Glutamatergic neuron (in vitro differentiated cells): ENCODE measurements around the gene IQCN. TPM values are rescaled to one million over a fixed set of nuclear protein-coding genes. Genes with fewer than 3 reads are reported as not detected.

ENCODE experiments used
- DNase-seq: peaks from one replicate; pipeline ENCODE4 v3.0.0; 2022
- H3K27ac Mint-ChIP-seq: one replicate; pipeline ENCODE4 v1.8.0; 2020; ENCODE audit warnings: mild to moderate bottlenecking, mixed read lengths, inconsistent platforms; ENCODE audit not compliant: unreplicated experiment
- H3K27me3 Mint-ChIP-seq: one replicate; pipeline ENCODE4 v1.8.0; 2020; ENCODE audit warnings: mild to moderate bottlenecking, moderate library complexity, mixed read lengths, inconsistent platforms; ENCODE audit not compliant: unreplicated experiment
- H3K36me3 Mint-ChIP-seq: one replicate; pipeline ENCODE4 v1.8.0; 2020; ENCODE audit warnings: mild to moderate bottlenecking, mixed read lengths, inconsistent platforms; ENCODE audit not compliant: unreplicated experiment
- H3K4me1 Mint-ChIP-seq: one replicate; pipeline ENCODE4 v1.8.0; 2020; ENCODE audit warnings: mild to moderate bottlenecking, low read depth, mixed read lengths, inconsistent platforms; ENCODE audit not compliant: unreplicated experiment
- H3K4me3 Mint-ChIP-seq: one replicate; pipeline ENCODE4 v1.8.0; 2020; ENCODE audit warnings: mild to moderate bottlenecking, mixed read lengths, inconsistent platforms; ENCODE audit not compliant: unreplicated experiment
- H3K9me3 Mint-ChIP-seq: one replicate; pipeline ENCODE4 v1.8.0; 2020; ENCODE audit warnings: mild to moderate bottlenecking, moderate library complexity, mixed read lengths, inconsistent platforms; ENCODE audit not compliant: unreplicated experiment
- total RNA-seq: library from RNA; stranded (reverse); fragmentation: NEBNext Ultra II Directional; extraction: Animal tissue kit (Norgen Biotek cat#: 25700); gene quantifications from one replicate; pipeline ENCODE4 v1.2.1, GENCODE V29; 2021; ENCODE audit not compliant: unreplicated experiment
- TF ChIP-seq, protein P1 (sequence below): fragments of 200-600 bp; sonication (generic); IDR thresholded peaks from one replicate; pipeline ENCODE4 v1.5.0; 2021; ENCODE audit not compliant: partially characterized antibody, unreplicated experiment

The IQCN gene
- total RNA-seq, 1 donor from 2014 or later = 23.6 TPM

- H3K36me3 Mint-ChIP-seq = no peaks in the 10 kb centered on the region
- peak within 1 kb of the TSS; percentile 94 for H3K4me3 Mint-ChIP-seq
- H3K9me3 Mint-ChIP-seq = peaks cover 8% of the 10 kb centered on the region
- H3K27ac Mint-ChIP-seq = peak within 1 kb of the TSS; percentile 94
- H3K27me3 Mint-ChIP-seq = peaks cover 12% of the 10 kb centered on the region
- H3K4me1 Mint-ChIP-seq = peaks cover 10% of the 10 kb centered on the region
- DNase-seq = peak; percentile 84
- TF ChIP-seq, protein P1, sequence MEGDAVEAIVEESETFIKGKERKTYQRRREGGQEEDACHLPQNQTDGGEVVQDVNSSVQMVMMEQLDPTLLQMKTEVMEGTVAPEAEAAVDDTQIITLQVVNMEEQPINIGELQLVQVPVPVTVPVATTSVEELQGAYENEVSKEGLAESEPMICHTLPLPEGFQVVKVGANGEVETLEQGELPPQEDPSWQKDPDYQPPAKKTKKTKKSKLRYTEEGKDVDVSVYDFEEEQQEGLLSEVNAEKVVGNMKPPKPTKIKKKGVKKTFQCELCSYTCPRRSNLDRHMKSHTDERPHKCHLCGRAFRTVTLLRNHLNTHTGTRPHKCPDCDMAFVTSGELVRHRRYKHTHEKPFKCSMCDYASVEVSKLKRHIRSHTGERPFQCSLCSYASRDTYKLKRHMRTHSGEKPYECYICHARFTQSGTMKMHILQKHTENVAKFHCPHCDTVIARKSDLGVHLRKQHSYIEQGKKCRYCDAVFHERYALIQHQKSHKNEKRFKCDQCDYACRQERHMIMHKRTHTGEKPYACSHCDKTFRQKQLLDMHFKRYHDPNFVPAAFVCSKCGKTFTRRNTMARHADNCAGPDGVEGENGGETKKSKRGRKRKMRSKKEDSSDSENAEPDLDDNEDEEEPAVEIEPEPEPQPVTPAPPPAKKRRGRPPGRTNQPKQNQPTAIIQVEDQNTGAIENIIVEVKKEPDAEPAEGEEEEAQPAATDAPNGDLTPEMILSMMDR = no peak
Observed at GRCh38 chr19:18225702-18226468, 48.4 kb downstream of the IQCN start, which contains the start of gene PDE4C. TSS of gene PDE4C (minus strand) at chr19:18226438. CDS start at chr19:18226415, 23 bp downstream.

DNA sequence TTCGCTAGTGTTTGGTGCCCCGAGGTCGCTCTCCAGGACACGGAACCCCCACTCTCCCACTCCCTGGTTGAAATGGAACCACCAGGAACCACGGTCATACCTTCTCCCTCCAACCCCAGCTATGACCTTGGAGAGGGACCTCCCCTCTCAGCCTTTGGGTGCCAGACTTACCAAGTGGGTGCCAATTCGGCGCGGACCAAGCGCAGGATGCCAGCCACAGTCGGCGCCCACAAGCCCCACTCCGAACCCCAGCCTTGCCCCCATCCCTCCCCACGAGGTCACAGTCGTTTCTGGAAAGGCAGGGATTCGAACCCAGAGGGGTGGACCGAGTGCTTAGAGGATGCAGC lies 48.9 kb downstream of the IQCN start:
- H3K9me3 Mint-ChIP-seq = peaks cover 8% of the 10 kb centered on the region
- DNase-seq = no peak
- peak overlapping the region; percentile 94 for H3K4me3 Mint-ChIP-seq
- no peaks in the 10 kb centered on the region for H3K36me3 Mint-ChIP-seq
- H3K4me1 Mint-ChIP-seq = peaks cover 10% of the 10 kb centered on the region
- peaks cover 12% of the 10 kb centered on the region for H3K27me3 Mint-ChIP-seq
- TF ChIP-seq, protein P1 = no peak
- H3K27ac Mint-ChIP-seq = peak overlapping the region; percentile 94

- Mint-ChIP-seq H3K36me3 (no peaks in the 10 kb centered on the region), H3K9me3 (peaks cover 8% of the 10 kb centered on the region), H3K4me3 (peak overlapping the region; percentile 94), H3K4me1 (peaks cover 10% of the 10 kb centered on the region), H3K27me3 (peaks cover 14% of the 10 kb centered on the region), H3K27ac (peak overlapping the region; percentile 94)
- TF ChIP-seq, protein P1 = no peak
- peak; percentile 99 for DNase-seq
Observed at GRCh38 chr19:18224525-18225354, 49.5 kb downstream of the IQCN start.

GRCh38 chr19:18223860-18224524 lies 50.3 kb downstream of the IQCN start:
- Mint-ChIP-seq H3K27ac (peak overlapping the region; percentile 92), H3K4me1 (peaks cover 10% of the 10 kb centered on the region), H3K9me3 (peaks cover 8% of the 10 kb centered on the region), H3K4me3 (peak overlapping the region; percentile 94), H3K36me3 (no peaks in the 10 kb centered on the region), H3K27me3 (peaks cover 14% of the 10 kb centered on the region)
- TF ChIP-seq, protein P1 = no peak
- peak; percentile 77 for DNase-seq
